AG08395 (cell line): Measurements from ENCODE around the gene EBF3.

ENCODE experiments used
- DNase-seq: peaks from one replicate; pipeline ENCODE4 v3.0.0; 2012; ENCODE audit warnings: mixed read lengths, low spot score

Gene EBF3

DNA sequence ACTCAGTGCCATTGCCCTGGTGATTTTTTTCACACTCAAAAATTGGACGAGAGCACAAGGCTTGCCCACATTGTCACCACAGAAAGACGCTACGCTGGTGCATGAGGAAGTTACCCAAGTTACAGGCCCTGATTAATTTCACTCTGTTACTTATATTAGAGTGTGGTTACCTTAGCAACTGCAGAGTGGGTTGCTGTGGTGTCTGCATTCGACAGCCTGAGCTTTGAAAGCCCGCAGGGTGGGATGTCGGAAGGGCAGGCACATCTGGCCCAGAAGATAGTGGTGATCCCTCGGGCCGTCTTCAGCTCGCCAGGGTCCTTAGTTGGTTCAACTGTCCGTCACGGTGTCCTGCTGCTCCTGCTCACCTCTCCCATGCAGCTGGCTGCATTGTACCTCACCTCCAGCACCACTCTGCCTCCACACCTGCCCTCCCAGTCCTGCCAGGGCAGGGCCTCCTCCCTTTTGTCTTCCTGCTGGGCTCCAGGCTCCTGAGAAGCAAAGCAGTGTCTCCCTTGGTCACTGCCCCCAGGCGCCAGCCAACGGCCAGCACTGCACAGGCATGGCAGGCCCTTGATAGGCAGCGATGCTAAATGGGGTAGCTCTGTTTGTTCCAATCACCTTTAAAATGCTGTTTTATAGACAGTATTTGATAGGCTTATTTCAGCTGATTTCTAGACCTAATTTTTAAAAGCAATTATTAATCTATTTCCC lies 167.2 kb downstream of the EBF3 start:
- DNase-seq = no peak

GRCh38 chr10:129793996-129794395 lies 170.1 kb downstream of the EBF3 start:
- DNase-seq = no peak

GRCh38 chr10:129793479-129793878 lies 170.6 kb downstream of the EBF3 start:
- DNase-seq = no peak

GRCh38 chr10:129792864-129793263 lies 171.2 kb downstream of the EBF3 start:
- DNase-seq = no peak

DNA sequence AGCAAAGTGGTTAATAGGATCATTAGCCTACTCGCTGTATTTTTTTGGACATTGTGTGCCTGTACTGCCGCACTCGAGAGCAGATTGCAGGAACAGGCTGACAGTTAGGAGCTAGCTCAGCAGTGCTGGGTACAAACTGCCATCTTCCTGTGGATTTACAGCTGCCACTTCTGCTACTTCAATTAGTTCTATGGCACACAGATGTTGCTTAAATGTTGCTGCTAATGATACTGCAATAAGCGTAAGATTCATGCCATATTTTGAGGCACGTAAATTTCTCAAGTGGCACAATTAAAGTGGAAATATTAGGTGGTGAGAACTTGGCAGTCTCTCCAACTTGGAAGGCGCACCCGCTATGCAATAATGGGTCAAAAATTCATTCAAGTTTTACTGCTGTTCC lies 171.9 kb downstream of the EBF3 start:
- DNase-seq = no peak

DNA sequence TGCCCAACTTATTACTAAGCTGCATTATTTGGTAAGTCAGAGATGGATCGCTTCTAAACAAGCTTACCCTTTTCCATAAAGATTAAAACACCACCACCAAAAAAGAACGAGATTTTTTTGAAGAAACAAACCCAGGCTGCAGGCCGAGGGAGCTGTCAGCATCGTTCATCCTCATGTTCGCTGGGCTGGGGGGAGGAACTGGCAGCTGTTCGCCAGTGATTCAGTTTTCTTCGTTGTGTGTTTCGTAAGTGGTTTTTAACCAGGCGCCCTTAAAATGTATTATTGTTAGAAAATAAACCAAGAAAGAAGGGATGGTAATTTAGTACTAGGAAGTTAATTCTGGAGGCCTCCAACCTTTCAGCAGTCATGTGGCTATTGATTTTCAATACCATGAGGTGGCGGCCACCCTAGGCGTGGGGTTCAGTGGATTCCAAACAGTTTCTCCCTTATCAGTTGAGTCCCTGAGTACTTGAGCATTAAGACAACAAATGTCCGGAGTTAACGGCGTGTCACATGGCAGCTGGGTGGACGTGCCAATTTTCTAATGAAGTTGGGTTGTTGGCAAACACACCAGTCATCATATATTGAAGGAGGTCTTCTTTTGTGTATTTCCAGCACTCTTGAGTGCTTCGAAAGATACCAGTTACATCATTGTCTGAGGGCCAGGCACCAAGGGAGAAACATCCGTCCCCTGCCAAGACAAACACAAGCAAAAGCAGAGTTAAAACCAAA lies 173.2 kb downstream of the EBF3 start:
- DNase-seq = no peak

DNA sequence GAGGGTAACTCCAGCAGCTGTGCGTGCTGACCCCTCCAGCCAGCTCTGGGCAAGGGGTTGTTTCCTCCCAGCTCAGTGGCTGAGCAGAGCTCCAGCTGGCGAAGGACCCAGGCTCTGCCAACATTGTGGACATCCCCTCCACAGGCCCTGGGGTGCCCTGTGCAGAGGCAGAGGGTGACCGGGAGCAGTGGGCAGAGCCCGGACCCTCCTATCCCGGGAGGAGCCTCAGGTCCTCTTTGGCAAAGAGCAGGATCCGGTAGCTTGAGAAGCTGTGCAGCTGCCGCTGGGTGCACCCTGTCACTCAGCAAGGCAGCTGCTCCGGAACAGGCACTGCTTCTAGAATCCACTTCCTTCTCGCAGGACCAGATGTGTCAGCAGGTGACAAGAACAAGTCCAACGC lies 175.9 kb downstream of the EBF3 start:
- no peak for DNase-seq

GRCh38 chr10:129787557-129787956 lies 176.5 kb downstream of the EBF3 start:
- no peak for DNase-seq

GRCh38 chr10:129786216-129786615 lies 177.9 kb downstream of the EBF3 start:
- DNase-seq = no peak

DNA sequence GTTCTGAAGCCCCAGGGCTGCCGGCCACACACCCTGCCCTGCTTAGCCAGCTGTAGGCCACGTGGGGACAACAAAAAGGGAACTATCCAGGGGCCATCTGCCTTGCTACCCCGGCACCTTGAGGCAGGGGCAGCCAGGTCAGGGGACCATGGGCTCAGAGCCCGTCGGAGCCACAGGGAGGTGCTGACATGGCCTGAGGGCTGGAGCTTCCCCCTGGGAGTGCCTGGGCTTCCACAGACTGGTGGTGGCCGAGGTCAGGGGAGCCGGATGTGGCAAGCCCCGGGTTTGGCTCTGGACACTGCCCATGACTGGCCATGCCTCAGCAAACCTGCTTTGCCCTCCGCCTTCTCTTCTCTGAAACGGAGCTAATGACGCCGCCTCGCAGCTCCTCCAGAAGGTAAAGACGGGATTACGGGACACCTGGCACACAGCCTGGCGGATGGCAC lies 178.5 kb downstream of the EBF3 start:
- no peak for DNase-seq
